Measurements from ENCODE around the gene AHCTF1. TPM values are rescaled to one million over a fixed set of nuclear protein-coding genes. Genes with fewer than 3 reads are reported as not detected.

Gene AHCTF1
- total RNA-seq, 1 experiment from 2014 or later, result 37.4 TPM

GRCh38 chr1:246798107-246798506, 133.6 kb downstream of the AHCTF1 start:
- no peak for DNase-seq (ENCODE audit: low read depth)

DNA sequence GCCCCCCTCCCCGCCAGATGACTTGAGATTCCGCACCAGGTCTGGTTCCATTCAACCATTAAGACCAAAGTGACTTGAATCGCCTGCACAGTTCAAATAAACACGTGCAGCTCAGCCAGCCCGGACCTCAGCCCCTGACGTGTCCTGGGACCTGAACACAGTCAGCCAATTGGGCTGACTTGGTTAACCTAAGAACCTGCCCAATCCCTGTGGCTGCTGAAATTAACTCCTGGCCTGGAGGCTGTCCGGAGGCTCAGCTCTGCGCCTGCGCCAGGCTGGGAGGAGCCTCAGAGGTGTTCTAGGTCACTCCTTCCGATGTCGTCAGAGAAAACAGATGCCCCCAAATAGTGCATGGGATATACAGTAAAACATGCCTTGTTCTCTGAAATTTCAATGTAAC, 134.2 kb downstream of the AHCTF1 start:
- DNase-seq (ENCODE audit: low read depth), result no peak

- no peak for DNase-seq (ENCODE audit: low read depth)
Measured at GRCh38 chr1:246797157-246797556, 134.6 kb downstream of the AHCTF1 start.

- no peak for DNase-seq (ENCODE audit: low read depth)
Measured at GRCh38 chr1:246795906-246796694, 135.6 kb downstream of the AHCTF1 start.

GRCh38 chr1:246794828-246795671, 136.7 kb downstream of the AHCTF1 start:
- peak; percentile 68 for DNase-seq (ENCODE audit: low read depth)

- DNase-seq (ENCODE audit: low read depth), result peak; percentile 4
Measured at GRCh38 chr1:246794048-246794827, 137.5 kb downstream of the AHCTF1 start.

DNA sequence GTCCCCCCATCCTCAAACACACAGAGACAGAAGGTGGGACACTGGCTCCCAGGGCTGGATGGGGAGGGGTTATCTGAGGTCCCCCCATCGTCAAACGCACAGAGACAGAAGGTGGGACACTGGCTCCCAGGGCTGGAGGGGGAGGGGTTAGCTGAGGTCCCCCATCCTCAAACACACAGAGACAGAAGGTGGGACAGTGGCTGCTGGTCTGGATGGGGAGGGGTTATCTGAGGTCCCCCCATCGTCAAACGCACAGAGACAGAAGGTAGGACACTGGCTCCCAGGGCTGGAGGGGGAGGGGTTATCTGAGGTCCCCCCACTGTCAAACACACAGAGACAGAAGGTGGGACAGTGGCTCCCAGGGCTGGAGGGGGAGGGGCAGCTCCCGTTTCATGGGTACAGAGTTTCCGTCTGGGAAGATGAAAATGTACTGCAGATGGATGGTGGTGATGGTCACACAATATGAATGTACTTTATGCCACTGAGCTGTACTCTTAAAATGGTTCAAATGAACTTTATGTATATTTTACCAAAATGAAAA, 138.3 kb downstream of the AHCTF1 start:
- no peak for DNase-seq (ENCODE audit: low read depth)

DNA sequence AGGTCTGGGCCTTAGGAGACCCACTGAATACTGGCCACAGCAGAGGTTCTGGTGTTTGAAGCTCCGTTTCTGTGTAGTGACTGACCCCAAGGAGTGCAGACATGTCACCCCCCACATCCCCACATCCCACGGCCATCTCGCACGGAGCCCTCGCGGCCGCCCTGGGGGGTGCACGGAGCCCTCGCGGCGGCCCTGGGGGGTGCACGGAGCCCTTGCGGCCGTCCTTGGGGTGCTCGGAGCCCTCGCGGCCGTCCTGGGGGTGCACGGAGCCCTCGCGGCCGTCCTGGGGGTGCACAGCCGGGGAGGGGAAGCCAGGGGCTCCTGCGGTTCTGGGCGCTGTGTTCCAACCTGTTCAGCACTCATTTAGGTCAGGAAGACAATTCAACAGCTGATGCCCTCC, 139.1 kb downstream of the AHCTF1 start:
- no peak for DNase-seq (ENCODE audit: low read depth)

DNA sequence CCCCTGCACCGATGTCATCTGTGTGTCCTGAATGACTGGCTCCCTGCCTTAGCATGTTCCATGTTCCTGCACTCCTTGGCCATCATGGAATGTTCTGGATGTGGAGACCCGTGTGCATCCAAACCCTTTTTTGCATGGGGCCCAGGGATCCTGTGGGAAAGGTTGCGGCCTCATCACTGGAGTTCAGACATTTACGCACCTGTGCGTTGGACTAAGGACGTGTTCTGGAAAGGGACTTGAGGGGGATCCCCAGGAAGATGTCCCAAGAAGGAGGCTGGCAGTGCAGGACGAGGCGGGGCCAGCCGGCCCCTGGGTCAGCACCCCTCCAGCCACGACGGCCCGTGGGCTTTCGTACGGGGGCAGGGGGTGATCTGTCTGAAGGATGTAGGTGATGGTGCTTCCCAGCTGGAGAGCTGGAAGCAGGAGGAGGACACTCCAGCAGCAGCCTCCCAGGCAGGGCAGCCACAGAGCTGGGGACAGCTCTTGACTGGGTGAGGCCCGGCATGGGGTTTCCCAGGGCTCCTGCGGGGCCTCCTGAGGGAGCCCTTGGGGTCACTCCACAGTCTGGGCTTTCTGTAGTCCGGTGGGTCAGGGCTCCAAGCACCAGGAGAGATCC, 140.3 kb downstream of the AHCTF1 start:
- no peak for DNase-seq (ENCODE audit: low read depth)

- DNase-seq (ENCODE audit: low read depth), result no peak
Measured at GRCh38 chr1:246790833-246791232, 140.9 kb downstream of the AHCTF1 start.

- DNase-seq (ENCODE audit: low read depth), result no peak
Measured at GRCh38 chr1:246790364-246790763, 141.4 kb downstream of the AHCTF1 start.

- DNase-seq (ENCODE audit: low read depth), result no peak
Measured at GRCh38 chr1:246789454-246790339, 142.1 kb downstream of the AHCTF1 start.

Other genes starting within 250 kb of the AHCTF1 start
- 31.1 and 42.4 TPM in 2 replicates for gene SCCPDH, start 207.5 kb downstream of the AHCTF1 start, total RNA-seq (2014; rRNA removed; shearing (Covaris generic))
- gene ZNF695, start 76.1 kb upstream of the AHCTF1 start, total RNA-seq (2014; rRNA removed; shearing (Covaris generic)), result 2.5 and 8.9 TPM in 2 replicates
- gene ZNF670, start 146.9 kb upstream of the AHCTF1 start, total RNA-seq (2014; rRNA removed; shearing (Covaris generic)), result 5.4 and 9.3 TPM in 2 replicates
- 6.9 and 13.4 TPM in 2 replicates for gene ZNF669, start 172.4 kb upstream of the AHCTF1 start, total RNA-seq (2014; rRNA removed; shearing (Covaris generic))
- gene ZNF124, start 240.1 kb upstream of the AHCTF1 start, total RNA-seq (2014; rRNA removed; shearing (Covaris generic)), result 10.5 and 22.8 TPM in 2 replicates

Data from M059J (cell line).